Right ventricle myocardium inferior (tissue), 1 donor: ENCODE data around the gene RNF225. TPM values are rescaled to one million over a fixed set of nuclear protein-coding genes. Genes with fewer than 3 reads are reported as not detected.

Experiments used
- microRNA-seq: library from miRNA; unstranded; fragments of <30 nt; microRNA quantifications from one replicate; pipeline ENCODE4 v1.2.0, GENCODE V29; 2020
- total RNA-seq: library from RNA; stranded (reverse); fragmentation: NEBNext Ultra II Directional; extraction: Animal tissue kit (Norgen Biotek cat#: 25700); gene quantifications from one replicate; pipeline ENCODE4 v1.2.1, GENCODE V29; 2021
- donor health status: DM: no; HTN: yes; CAD: no; lungs with severe emphysema.

The RNF225 gene
- total RNA-seq, 1 donor from 2014 or later, result not detected

Small RNAs within 50 kb of the gene (microRNA-seq; reads per million reads assigned to microRNA genes)
- gene MIR4754, result not detected

Other genes with a start within 250 kb of the RNF225 start
- 7.0 TPM for gene ZNF329, start 244.9 kb upstream of the RNF225 start, total RNA-seq
- gene ZNF274, start 212.6 kb upstream of the RNF225 start, total RNA-seq, result 17.8 TPM
- 19.4 TPM for gene ZNF544, start 166.7 kb upstream of the RNF225 start, total RNA-seq
- 4.2 TPM for gene ZNF8, start 116.7 kb upstream of the RNF225 start, total RNA-seq
- 21.7 TPM for gene ERVK3-1, start 90.3 kb upstream of the RNF225 start, total RNA-seq
- gene ZSCAN22, start 68.7 kb upstream of the RNF225 start, total RNA-seq, result 1.8 TPM
- 3.9 TPM for gene A1BG, start 42.2 kb upstream of the RNF225 start, total RNA-seq
- gene ZNF497, start 32.9 kb upstream of the RNF225 start, total RNA-seq, result 0.19 TPM
- 0.22 TPM for gene ZNF837, start 14.6 kb upstream of the RNF225 start, total RNA-seq
- gene RPS5, start 8.4 kb upstream of the RNF225 start, total RNA-seq, result 551 TPM
- gene ZNF584, start 13.0 kb downstream of the RNF225 start, total RNA-seq, result 15.8 TPM
- gene ZNF132, start 44.5 kb downstream of the RNF225 start, total RNA-seq, result 5.1 TPM
- gene ZNF324B, start 56.0 kb downstream of the RNF225 start, total RNA-seq, result 3.2 TPM
- 4.3 TPM for gene ZNF324, start 71.4 kb downstream of the RNF225 start, total RNA-seq
- 3.9 TPM for gene ZNF446, start 80.7 kb downstream of the RNF225 start, total RNA-seq
- 3.2 TPM for gene SLC27A5, start 116.3 kb downstream of the RNF225 start, total RNA-seq
- 9.9 TPM for gene ZBTB45, start 124.2 kb downstream of the RNF225 start, total RNA-seq
- gene TRIM28, start 148.4 kb downstream of the RNF225 start, total RNA-seq, result 143 TPM
- 123 TPM for gene CHMP2A, start 159.4 kb downstream of the RNF225 start, total RNA-seq
- gene UBE2M, start 163.0 kb downstream of the RNF225 start, total RNA-seq, result 130 TPM
- 10.0 TPM for gene MZF1, start 177.7 kb downstream of the RNF225 start, total RNA-seq